GM10266 (cell line): ENCODE results near the gene HOXD1.

ENCODE experiments used
- DNase-seq: peaks from one replicate; pipeline ENCODE4 v3.0.0; 2012; ENCODE audit errors: extremely low spot score
- CTCF ChIP-seq: IDR thresholded peaks from 2 replicates; pipeline ENCODE4 v1.5.1; 2012; ENCODE audit warnings: mild to moderate bottlenecking, low read depth; ENCODE audit not compliant: control insufficient read depth, insufficient read depth; ENCODE audit errors: missing control alignments

The HOXD1 gene

GRCh38 chr2:176149481-176149938, 39.0 kb upstream of the HOXD1 start:
- no peak for TF ChIP-seq CTCF
- no peak for DNase-seq

- DNase-seq: no peak
- no peak for TF ChIP-seq CTCF
Observed at GRCh38 chr2:176149939-176150583, 38.4 kb upstream of the HOXD1 start.

- no peak for DNase-seq
- TF ChIP-seq CTCF: no peak
Observed at GRCh38 chr2:176150584-176151441, 37.7 kb upstream of the HOXD1 start.

GRCh38 chr2:176151442-176152287, 36.8 kb upstream of the HOXD1 start, which contains the start of gene HOXD4:
Gene HOXD4, plus strand, starts transcription at chr2:176151550. Its CDS starts 84 bp downstream, at chr2:176151634.
- no peak for TF ChIP-seq CTCF
- no peak for DNase-seq

- no peak for DNase-seq
- TF ChIP-seq CTCF: no peak
Observed at GRCh38 chr2:176152350-176153181, 35.9 kb upstream of the HOXD1 start.

GRCh38 chr2:176154576-176155252, 33.8 kb upstream of the HOXD1 start:
- no peak for TF ChIP-seq CTCF
- DNase-seq: no peak
